Body of pancreas (tissue), 4 donors: ENCODE data around the gene SLC25A30. TPM values are rescaled to one million over a fixed set of nuclear protein-coding genes. Genes with fewer than 3 reads are reported as not detected.

Experiments
- ATAC-seq: fragments of 150-250 bp; one replicate; pipeline ENCODE4 v1.9.1; 2016
- DNase-seq, 4 donors: peaks; one replicate each; pipeline ENCODE4 v3.0.0-alpha.2; 2019
- H3K27ac ChIP-seq, 4 donors: fragments of 200-600 bp; sonication (generic); 1 replicate in 3 of 4; 2 replicates in 1 of 4; pipeline versions ENCODE4 v1.5.1 to v1.6.1; 2016 to 2019; ENCODE audit warnings: mild to moderate bottlenecking in 1 of 4, mixed read lengths in 1 of 4, moderate library complexity in 1 of 4
- H3K27me3 ChIP-seq, 2 donors: fragments of 200-600 bp; sonication (generic); one replicate each; pipeline ENCODE4 v1.6.0; 2016; ENCODE audit warnings: mild to moderate bottlenecking in 1 of 2
- H3K36me3 ChIP-seq, 2 donors: fragments of 200-600 bp; sonication (generic); replicated peaks in 1 of 2; 2 replicates each; pipeline ENCODE4 v1.5.1; 2016; ENCODE audit warnings: low read depth in 2 of 2; ENCODE audit not compliant: insufficient read depth in 1 of 2
- H3K4me1 ChIP-seq: fragments of 200-600 bp; sonication (generic); one replicate; pipeline ENCODE4 v1.6.0; 2016
- H3K4me3 ChIP-seq, 2 donors: fragments of 200-600 bp; sonication (generic); 1 replicate in 1 of 2; 2 replicates in 1 of 2; pipeline ENCODE4 v1.5.1; 2016 to 2019
- H3K9me3 ChIP-seq, 3 donors: fragments of 200-600 bp; sonication (generic); 1 replicate in 2 of 3; 2 replicates in 1 of 3; pipeline ENCODE4 v1.5.1; 2016
- POLR2A ChIP-seq, 3 donors: fragments of 450-650 bp; IDR thresholded peaks; one replicate each; pipeline ENCODE4 v1.6.1; 2016; ENCODE audit warnings: antibody characterized with exemption in 3 of 3, mild to moderate bottlenecking in 2 of 3
- WGBS, 2 donors: methylation state at CpG; one replicate each; pipeline ENCODE4 v1.1.5; 2017; 5-methylcytosine and 5-hydroxymethylcytosine counted together
- intact Hi-C: fragments of 100-400 bp; cut with DNase I; formaldehyde crosslinking; loops from one replicate; pipeline ENCODE4 v1.15.1; 2023
- total RNA-seq, 2 donors: library from RNA; depleted of rRNA; stranded (reverse); fragments of >200 nt; gene quantifications; one replicate each; pipeline ENCODE4 v1.1.0, GENCODE V29; 2016
- TF ChIP-seq, protein P1 (sequence below), 7 experiments: fragments of 450-650 bp in 4 of 7; fragments of 200-600 bp in 3 of 7; sonication (generic) in 3 of 7; IDR thresholded peaks; one replicate each; pipeline ENCODE4 v1.5.1; 2016 to 2019; ENCODE audit warnings: antibody characterized with exemption in 7 of 7

The SLC25A30 gene
- total RNA-seq, 2 donors from 2014 or later, result 7.3 to 10.1 TPM

DNA sequence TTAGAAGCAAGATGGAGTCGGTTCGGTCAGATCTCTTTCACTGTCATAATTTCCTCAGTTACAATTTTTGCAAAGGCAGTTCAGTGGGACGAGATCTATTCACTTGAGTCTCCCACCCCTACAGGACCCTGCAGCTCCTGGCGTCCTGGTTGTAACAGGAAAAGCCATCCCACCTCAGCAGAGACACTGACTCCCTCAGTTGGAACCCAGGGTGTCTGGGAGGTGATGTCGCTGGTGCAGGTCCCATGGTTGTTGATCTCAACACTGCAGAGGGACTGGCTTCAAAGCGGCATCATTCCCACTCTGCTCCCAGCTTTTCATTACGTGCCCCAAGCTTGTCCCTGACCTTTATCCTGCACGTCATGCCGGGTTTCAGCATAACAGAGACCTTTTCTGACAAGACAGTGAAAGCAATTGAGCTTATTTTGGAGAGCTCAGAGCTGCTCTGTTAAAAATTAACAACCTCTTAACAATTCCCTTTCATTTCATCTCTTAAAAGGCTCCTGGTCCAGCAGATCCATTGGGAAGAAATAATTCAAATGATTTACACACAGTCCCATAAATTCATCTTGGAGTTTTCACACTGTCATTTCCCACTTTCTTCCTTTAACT, 29.0 kb upstream of the SLC25A30 start:
- Histone ChIP-seq H3K27ac (peak overlapping the region in 2 of 4 donors; percentile 12 to 47), H3K4me1 (peaks cover 28% of the 10 kb centered on the region), H3K9me3 (no peaks in the 10 kb centered on the region), H3K36me3 (no peaks in the 10 kb centered on the region), H3K27me3 (no peaks in the 10 kb centered on the region), H3K4me3 (no peak overlapping the region)
- 50% methylated on average over 9 of the region's 9 CpGs for WGBS, 2 donors
- DNase-seq, result peak in 1 of 4 donors; percentile 22
- TF ChIP-seq POLR2A (IDR thresholded peaks at IDR 0.05), result no peak
- TF ChIP-seq, protein P1, sequence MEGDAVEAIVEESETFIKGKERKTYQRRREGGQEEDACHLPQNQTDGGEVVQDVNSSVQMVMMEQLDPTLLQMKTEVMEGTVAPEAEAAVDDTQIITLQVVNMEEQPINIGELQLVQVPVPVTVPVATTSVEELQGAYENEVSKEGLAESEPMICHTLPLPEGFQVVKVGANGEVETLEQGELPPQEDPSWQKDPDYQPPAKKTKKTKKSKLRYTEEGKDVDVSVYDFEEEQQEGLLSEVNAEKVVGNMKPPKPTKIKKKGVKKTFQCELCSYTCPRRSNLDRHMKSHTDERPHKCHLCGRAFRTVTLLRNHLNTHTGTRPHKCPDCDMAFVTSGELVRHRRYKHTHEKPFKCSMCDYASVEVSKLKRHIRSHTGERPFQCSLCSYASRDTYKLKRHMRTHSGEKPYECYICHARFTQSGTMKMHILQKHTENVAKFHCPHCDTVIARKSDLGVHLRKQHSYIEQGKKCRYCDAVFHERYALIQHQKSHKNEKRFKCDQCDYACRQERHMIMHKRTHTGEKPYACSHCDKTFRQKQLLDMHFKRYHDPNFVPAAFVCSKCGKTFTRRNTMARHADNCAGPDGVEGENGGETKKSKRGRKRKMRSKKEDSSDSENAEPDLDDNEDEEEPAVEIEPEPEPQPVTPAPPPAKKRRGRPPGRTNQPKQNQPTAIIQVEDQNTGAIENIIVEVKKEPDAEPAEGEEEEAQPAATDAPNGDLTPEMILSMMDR (IDR thresholded peaks at IDR 0.05), result no peak
- peak; percentile 61 for ATAC-seq
- intact Hi-C loops, result no loop called here

DNA sequence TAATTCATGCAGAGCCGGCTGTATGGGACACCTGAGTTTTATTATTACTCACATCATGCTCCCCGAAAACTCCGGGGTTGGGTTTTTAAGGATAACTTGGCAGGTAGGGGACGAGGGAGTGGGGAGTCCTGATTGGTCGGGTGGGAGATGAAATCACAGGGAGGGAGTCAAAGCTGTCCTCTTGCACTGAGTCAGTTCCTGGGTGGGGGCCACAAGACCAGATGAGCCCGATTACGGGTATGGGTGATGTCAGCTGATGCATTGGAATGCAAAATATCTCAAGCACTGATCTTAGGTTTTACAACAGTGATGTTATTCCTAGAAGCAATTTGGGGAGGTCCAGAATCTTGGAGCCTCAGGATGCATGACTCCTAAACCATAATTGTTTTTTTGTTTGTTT, 28.0 kb upstream of the SLC25A30 start:
- Histone ChIP-seq H3K27ac (no peak overlapping the region), H3K4me3 (no peak overlapping the region), H3K36me3 (no peaks in the 10 kb centered on the region), H3K4me1 (peaks cover 28% of the 10 kb centered on the region), H3K9me3 (no peaks in the 10 kb centered on the region), H3K27me3 (no peaks in the 10 kb centered on the region)
- intact Hi-C loops, result no loop called here
- 55 to 71% methylated on average over 7 of the region's 7 CpGs for WGBS, 2 donors
- ATAC-seq (no peak), DNase-seq (no peak)
- TF ChIP-seq, protein P1 (IDR thresholded peaks at IDR 0.05), result no peak
- TF ChIP-seq POLR2A (IDR thresholded peaks at IDR 0.05), result no peak

DNA sequence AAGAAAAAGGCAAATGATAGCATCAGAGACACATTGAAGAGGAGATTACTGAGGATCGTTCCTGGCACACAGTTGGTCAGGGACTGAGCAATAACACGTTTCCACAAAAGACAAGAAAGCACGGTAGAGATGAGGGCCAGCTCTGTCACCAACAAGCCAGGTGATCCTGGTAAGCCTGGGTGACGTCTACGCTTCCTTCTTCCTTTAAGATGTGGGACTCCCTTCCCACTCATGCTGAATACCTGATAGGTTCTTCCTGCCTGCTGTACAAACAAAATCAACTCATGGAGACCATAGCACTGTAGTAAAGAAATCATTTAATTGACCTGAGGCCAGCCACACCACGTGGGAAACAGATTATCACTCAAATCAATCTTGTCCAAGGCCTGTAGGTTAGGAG, 26.9 kb upstream of the SLC25A30 start:
- Histone ChIP-seq H3K4me3 (no peak overlapping the region), H3K27me3 (no peaks in the 10 kb centered on the region), H3K36me3 (no peaks in the 10 kb centered on the region), H3K4me1 (peaks cover 31% of the 10 kb centered on the region), H3K27ac (no peak overlapping the region), H3K9me3 (no peaks in the 10 kb centered on the region)
- TF ChIP-seq, protein P1 (IDR thresholded peaks at IDR 0.05), result no peak
- no peak for TF ChIP-seq POLR2A (IDR thresholded peaks at IDR 0.05)
- 70 to 73% methylated on average over 6 of the region's 6 CpGs for WGBS, 2 donors
- no peak for ATAC-seq
- DNase-seq, result no peak
- intact Hi-C loops, result no loop called here

DNA sequence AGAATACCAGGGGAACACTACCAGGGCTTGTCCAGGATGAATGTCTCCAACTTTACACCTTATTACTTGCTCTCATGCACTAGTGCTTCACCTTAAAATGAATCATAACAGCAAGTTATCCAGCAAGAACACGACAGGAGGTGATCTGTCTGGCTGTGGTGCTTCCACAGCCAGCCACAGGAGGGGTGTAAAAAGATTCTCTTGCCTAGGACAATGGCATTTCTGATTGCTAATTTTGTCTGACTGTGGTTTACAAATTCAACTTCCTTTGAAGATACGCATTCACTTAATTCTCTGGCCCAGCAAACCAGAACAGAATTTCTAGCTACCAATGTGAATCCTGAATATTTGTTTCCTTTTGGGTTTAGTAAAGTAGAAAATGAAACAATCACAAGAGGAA, 23.5 kb upstream of the SLC25A30 start:
- Histone ChIP-seq H3K4me1 (peaks cover 7% of the 10 kb centered on the region), H3K27ac (peak overlapping the region in 1 of 4 donors; percentile 8), H3K4me3 (no peak overlapping the region), H3K9me3 (no peaks in the 10 kb centered on the region), H3K27me3 (no peaks in the 10 kb centered on the region), H3K36me3 (no peaks in the 10 kb centered on the region)
- WGBS, 2 donors, result 50 to 54% methylated on average over 2 of the region's 2 CpGs
- no peak for DNase-seq
- intact Hi-C loops, result no loop called here
- ATAC-seq, result no peak
- TF ChIP-seq, protein P1 (IDR thresholded peaks at IDR 0.05), result no peak
- TF ChIP-seq POLR2A (IDR thresholded peaks at IDR 0.05), result no peak
